OCI-M2 (cell line): ENCODE measurements around the gene BRD8.
"Not testable (repeated sequence)": the region's sequence is repeated elsewhere in the genome, so short reads cannot be mapped to it uniquely, and the experiment has no call there.

Experiments used
- DNase-seq: peaks from one replicate; lab custom pipeline; 2025; ENCODE audit not compliant: unreplicated experiment; lab: John Stamatoyannopoulos, UW

Gene BRD8

GRCh38 chr5:138178516-138179276 is at the start of gene BRD8, which contains the start of gene KIF20A:
BRD8 (minus strand) TSS chr5:138178630; CDS start chr5:138178614, 16 bp downstream.
KIF20A (plus strand) TSS chr5:138179112; CDS start chr5:138179681, 569 bp downstream.
- peak; percentile 93 for DNase-seq

GRCh38 chr5:138226910-138227309 is 48.5 kb upstream of the BRD8 start:
- DNase-seq: no peak

- DNase-seq: no peak
These were observed 46.3 kb upstream of the BRD8 start for GRCh38 chr5:138224712-138225111.

- no peak for DNase-seq
These were observed 45.1 kb upstream of the BRD8 start for GRCh38 chr5:138223532-138223931.

GRCh38 chr5:138216799-138217198 is 38.4 kb upstream of the BRD8 start:
- no peak for DNase-seq

- DNase-seq: peak; percentile 76
These were observed 35.0 kb upstream of the BRD8 start, which contains the start of gene CDC23 for GRCh38 chr5:138213161-138214029. CDC23 (minus strand) TSS chr5:138213323; CDS start chr5:138213312, 11 bp downstream.

- no peak for DNase-seq
These were observed 34.4 kb upstream of the BRD8 start for GRCh38 chr5:138212828-138213160.

GRCh38 chr5:138210985-138211384 is 32.6 kb upstream of the BRD8 start:
- DNase-seq: no peak

GRCh38 chr5:138193859-138194258 is 15.4 kb upstream of the BRD8 start:
- DNase-seq: not testable (repeated sequence)

GRCh38 chr5:138192826-138193225 is 14.4 kb upstream of the BRD8 start:
- no peak for DNase-seq

- DNase-seq: no peak
These were observed 10.2 kb upstream of the BRD8 start for GRCh38 chr5:138188626-138189025.

- no peak for DNase-seq
These were observed 7.6 kb upstream of the BRD8 start for GRCh38 chr5:138186002-138186447.

- DNase-seq: no peak
These were observed 4.4 kb upstream of the BRD8 start for GRCh38 chr5:138182808-138183207.

- no peak for DNase-seq
These were observed 2.4 kb upstream of the BRD8 start for GRCh38 chr5:138180841-138181240.

- peak; percentile 11 for DNase-seq
These were observed 1.9 kb upstream of the BRD8 start for GRCh38 chr5:138180183-138180782.

GRCh38 chr5:138179277-138179857 is 937 bp upstream of the BRD8 start:
- no peak for DNase-seq

GRCh38 chr5:138177941-138178515 is 402 bp downstream of the BRD8 start:
- no peak for DNase-seq

- no peak for DNase-seq
These were observed 8.1 kb downstream of the BRD8 start for GRCh38 chr5:138170299-138170698.

GRCh38 chr5:138169124-138169523 is 9.3 kb downstream of the BRD8 start:
- DNase-seq: no peak

- DNase-seq: no peak
These were observed 14.7 kb downstream of the BRD8 start for GRCh38 chr5:138163721-138164120.

- DNase-seq: no peak
These were observed 17.7 kb downstream of the BRD8 start for GRCh38 chr5:138160706-138161105.
